K562 (cell line): ENCODE results near the gene DCUN1D4. TPM values are rescaled to one million over a fixed set of nuclear protein-coding genes. Genes with fewer than 3 reads are reported as not detected.

Source experiments
- ATAC-seq: fragments of 200-7000 bp; cut with Tn5 transposase; 3 replicates; pipeline ENCODE4 v1.9.1; 2020; ENCODE audit warnings: moderate library complexity
- BruUV-seq: library from RNA; stranded (reverse); fragments of 400-500 nt; replicated peaks from 2 replicates; lab custom pipeline; 2021; lab: Mats Ljungman, UMichigan
- CTCF ChIA-PET: fragments of 300-600 bp; formaldehyde crosslinking; extraction: SDS; loops from one replicate; lab custom pipeline; 2021; ENCODE audit warnings: low intra/inter-chr PET ratio; lab: Yijun Ruan, JAX
- POLR2A ChIA-PET: fragments of 300-600, 350-650 bp; sonication (Branson Sonifier 250); formaldehyde crosslinking; extraction: SDS; loops from one replicate; lab custom pipeline; 2021; ENCODE audit warnings: antibody characterized with exemption, inconsistent platforms; lab: Yijun Ruan, JAX
- DNase-seq, 4 experiments: peaks; one replicate each; pipeline versions ENCODE4 v3.0.0 to v3.0.0-alpha.2; 2011 to 2018; ENCODE audit warnings: low spot score in 3 of 4, mixed read lengths in 3 of 4; ENCODE audit errors: extremely low read depth in 1 of 4
- FAIRE-seq: peaks from 2 replicates; lab custom pipeline; 2011; peaks lifted over from hg19 to GRCh38; lab: Jason Lieb, UNC
- H2AFZ ChIP-seq: 2 replicates; pipeline ENCODE4 v1.6.0; 2011; ENCODE audit warnings: low read depth, low read length, control low read depth, inconsistent platforms
- H3K27ac ChIP-seq: fragments of 200-600 bp; 3 replicates; pipeline ENCODE4 v1.8.0; 2011; ENCODE audit warnings: low read depth, mild to moderate bottlenecking, control low read depth, inconsistent platforms, low read length, moderate library complexity, mixed read lengths; ENCODE audit errors: extremely low read depth
- H3K27me3 ChIP-seq, 2 experiments: fragments of 300-600 bp in 1 of 2; 2 replicates in 1 of 2; 3 replicates in 1 of 2; pipeline versions ENCODE4 v1.6.0 to v1.8.0; 2011; ENCODE audit warnings: inconsistent platforms in 2 of 2, low read length in 2 of 2, mild to moderate bottlenecking in 1 of 2, mixed read lengths in 1 of 2, moderate library complexity in 1 of 2; ENCODE audit not compliant: control insufficient read depth in 2 of 2, insufficient read depth in 2 of 2
- H3K36me3 ChIP-seq: fragments of 300-600 bp; 3 replicates; pipeline ENCODE4 v1.8.0; 2011; ENCODE audit warnings: mild to moderate bottlenecking, low read length, inconsistent platforms; ENCODE audit not compliant: control insufficient read depth, insufficient read depth
- H3K4me1 ChIP-seq, 2 experiments: fragments of 200-600 bp in 1 of 2; replicated peaks in 1 of 2; 2 replicates in 1 of 2; 3 replicates in 1 of 2; pipeline versions ENCODE4 v1.5.1 to v1.8.0; 2011; ENCODE audit warnings: inconsistent platforms in 2 of 2, low read length in 2 of 2, mild to moderate bottlenecking in 1 of 2, mixed read lengths in 1 of 2, moderate library complexity in 1 of 2; ENCODE audit not compliant: control insufficient read depth in 2 of 2, insufficient read depth in 2 of 2
- H3K4me2 ChIP-seq: 2 replicates; pipeline ENCODE4 v1.6.1; 2011; ENCODE audit warnings: low read length, control low read depth, inconsistent platforms, mixed read lengths; ENCODE audit not compliant: insufficient read depth
- H3K4me3 ChIP-seq: fragments of 200-600 bp; sonication (generic), shearing (Covaris generic); 2 replicates; pipeline ENCODE4 v1.5.1; 2016; ENCODE audit warnings: control low read depth, inconsistent platforms
- H3K79me2 ChIP-seq: fragments of 200-600 bp; 3 replicates; pipeline ENCODE4 v1.8.0; 2011; ENCODE audit warnings: low read length, inconsistent platforms; ENCODE audit not compliant: control insufficient read depth, insufficient read depth
- H3K9ac ChIP-seq, 2 experiments: 2 replicates each; pipeline versions ENCODE4 v1.6.0 to v1.6.1; 2011; ENCODE audit warnings: low read depth in 2 of 2, low read length in 2 of 2, control low read depth in 1 of 2, inconsistent platforms in 1 of 2, mild to moderate bottlenecking in 1 of 2, mixed read lengths in 1 of 2; ENCODE audit not compliant: insufficient read depth in 1 of 2
- H3K9me1 ChIP-seq: one replicate; pipeline ENCODE4 v1.6.0; 2011; ENCODE audit warnings: inconsistent platforms, mild to moderate bottlenecking, low read length, moderate library complexity; ENCODE audit not compliant: control insufficient read depth, insufficient read depth
- H3K9me3 ChIP-seq: replicated peaks from 2 replicates; pipeline ENCODE4 v1.5.1; 2011; ENCODE audit warnings: low read depth, low read length, inconsistent platforms; ENCODE audit not compliant: control insufficient read depth, insufficient read depth
- H4K20me1 ChIP-seq: replicated peaks from 2 replicates; pipeline ENCODE4 v1.6.1; 2011; ENCODE audit warnings: low read length, inconsistent platforms, mixed read lengths; ENCODE audit not compliant: control insufficient read depth, insufficient read depth
- CC2D1A ChIP-seq: fragments of 450-650 bp; IDR thresholded peaks from 2 replicates; pipeline ENCODE4 v1.6.1; 2017; ENCODE audit warnings: mild to moderate bottlenecking
- FIP1L1 ChIP-seq: fragments of 200-400 bp; formaldehyde crosslinking; IDR thresholded peaks from 2 replicates; pipeline ENCODE4 v1.6.1; 2018; ENCODE audit warnings: mild to moderate bottlenecking, low read depth, low read length; ENCODE audit not compliant: poor library complexity, severe bottlenecking
- JUND ChIP-seq, 2 experiments: IDR thresholded peaks; 2 replicates in 1 of 2; 3 replicates in 1 of 2; pipeline ENCODE4 v1.6.1; 2011; ENCODE audit warnings: borderline replicate concordance in 2 of 2, low read depth in 2 of 2, low read length in 2 of 2, improper control_type of control experiment in 1 of 2, missing biosample characterization in 1 of 2, missing genetic modification characterization in 1 of 2, missing genetic modification reagents in 1 of 2
- KDM2B ChIP-seq: fragments of 250-450 bp; sonication (Bioruptor Pico); IDR thresholded peaks from 2 replicates; pipeline ENCODE4 v1.8.0; 2021; ENCODE audit warnings: mild to moderate bottlenecking, moderate library complexity
- MEF2A ChIP-seq: IDR thresholded peaks from 2 replicates; pipeline ENCODE4 v1.6.1; 2011; ENCODE audit warnings: low read depth, mild to moderate bottlenecking, low read length, moderate library complexity; ENCODE audit not compliant: control insufficient read depth
- PBX2 ChIP-seq, 2 experiments: IDR thresholded peaks in 1 of 2; conservative IDR thresholded peaks in 1 of 2; 2 replicates each; pipeline ENCODE4 v1.6.1; 2016; ENCODE audit warnings: low read depth in 2 of 2, mild to moderate bottlenecking in 1 of 2, missing compliant biosample characterization in 1 of 2, missing genetic modification characterization in 1 of 2, moderate library complexity in 1 of 2
- RBM34 ChIP-seq: fragments of 200-400 bp; formaldehyde crosslinking; IDR thresholded peaks from 2 replicates; pipeline ENCODE4 v1.6.1; 2018; ENCODE audit warnings: low read length, borderline replicate concordance; ENCODE audit not compliant: insufficient read depth
- RNF2 ChIP-seq: sonication (generic); IDR thresholded peaks from 2 replicates; pipeline ENCODE4 v1.6.1; 2016
- ZNF175 ChIP-seq: fragments of 200-800 bp; sonication (Bioruptor generic); IDR thresholded peaks from 2 replicates; pipeline ENCODE4 v1.6.1; 2016; ENCODE audit warnings: low read depth, mild to moderate bottlenecking, missing genetic modification characterization, missing compliant biosample characterization
- ZNF445 ChIP-seq: fragments of 250-450 bp; sonication (Bioruptor Pico); IDR thresholded peaks from 2 replicates; pipeline ENCODE4 v1.4.0; 2020; ENCODE audit warnings: low read depth, mild to moderate bottlenecking, moderate library complexity
- ZNF518B ChIP-seq: fragments of 250-450 bp; sonication (Bioruptor Pico); IDR thresholded peaks from 2 replicates; pipeline ENCODE4 v1.5.0; 2021; ENCODE audit warnings: mild to moderate bottlenecking, moderate library complexity
- in situ Hi-C: fragments of 300-500 bp; cut with MboI; formaldehyde crosslinking; loops from 4 replicates; pipeline ENCODE4 v1.15.0; 2018; ENCODE audit warnings: inconsistent platforms, mixed read lengths
- intact Hi-C: fragments of 100-400 bp; cut with micrococcal nuclease; formaldehyde crosslinking; loops from 2 replicates; pipeline ENCODE4 v1.14.2; 2022
- polyA plus RNA-seq, 8 experiments: library from polyadenylated mRNA; depleted of rRNA in 4 of 8; stranded (reverse) in 5 of 8; unstranded in 3 of 8; fragments of >200 nt; fragmentation: Nextera tagmentation in 2 of 8; fragmentation: Illumina TruSeq in 1 of 8; extraction: Ambion mirVana in 2 of 8; extraction: Trizol in 1 of 8; gene quantifications; 2 replicates each; pipeline versions ENCODE4 v1.2.1 to v1.2.3, GENCODE V29; 2011 to 2014; ENCODE audit warnings: inconsistent platforms in 1 of 8, missing spikeins in 1 of 8
- total RNA-seq, 7 experiments: library from RNA; depleted of rRNA in 6 of 7; stranded (reverse); fragments of >200 nt in 6 of 7; fragmentation: Illumina TruSeq in 2 of 7; extraction: Trizol in 2 of 7; gene quantifications; 2 replicates each; pipeline versions ENCODE4 v1.2.1 to v1.2.3, GENCODE V29; 2011 to 2021; ENCODE audit warnings: low replicate concordance in 1 of 7
- TF ChIP-seq, protein P1 (sequence below): fragments of 450-650 bp; conservative IDR thresholded peaks from 2 replicates; pipeline ENCODE4 v1.6.1; 2016; ENCODE audit warnings: missing genetic modification characterization, low read depth, mild to moderate bottlenecking, missing compliant biosample characterization, moderate library complexity

The DCUN1D4 gene
- total and polyA plus RNA-seq, 9 of the 15 experiments (the other 6 are each of a cell fraction or from before 2014, with no cell fraction given): 15.1 to 73.5 (median 23.0) TPM

DNA sequence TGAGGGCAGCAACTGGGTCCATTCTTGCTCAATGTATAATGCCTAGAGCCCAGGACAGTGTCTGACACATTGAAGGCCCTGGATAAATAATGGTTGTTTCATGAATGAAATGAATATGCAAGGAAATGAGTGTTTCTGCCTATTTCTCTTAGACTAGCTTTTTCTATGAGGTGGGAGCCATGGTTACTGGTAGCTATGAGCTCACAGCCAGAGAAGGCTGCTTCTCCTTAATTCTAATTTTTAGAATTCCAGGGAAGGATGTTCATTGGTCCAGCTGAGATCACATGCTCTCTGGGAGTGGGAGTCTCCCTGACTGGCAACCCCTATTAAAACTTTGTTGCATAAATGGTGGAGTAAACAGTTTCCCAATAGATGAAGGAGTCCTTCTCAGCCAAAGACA lies 9.7 kb upstream of the DCUN1D4 start:
- FAIRE-seq: no peak
- Histone ChIP-seq H3K9me3 (no peaks in the 10 kb centered on the region; the same call in 1 of the 2 replicates), H3K9ac (no peak overlapping the region), H4K20me1 (no peaks in the 10 kb centered on the region), H3K4me3 (no peak overlapping the region), H3K79me2 (no peaks in the 10 kb centered on the region), H2AFZ (no peak overlapping the region), H3K27me3 (peaks cover 2 to 3% of the 10 kb centered on the region in 2 experiments; a peak in 1 of 5 replicates), H3K9me1 (no peaks in the 10 kb centered on the region), H3K4me2 (no peak overlapping the region), H3K4me1 (peaks cover 0 to 3% of the 10 kb centered on the region in 2 experiments; a peak in 1 of 5 replicates), H3K27ac (no peak overlapping the region), H3K36me3 (no peaks in the 10 kb centered on the region)
- in situ Hi-C loops (loop anchor here (5.0 kb wide), 1 partner anchor 199 kb away; no protein-coding TSS in a partner anchor), intact Hi-C loops (no loop called here)
- ChIA-PET POLR2A (interaction anchor here (0.6 kb wide), 1 partner anchor 36 kb away, joined by 3 read pairs; no protein-coding TSS in a partner anchor), CTCF (no interaction called here)
- ATAC-seq: no peak
- BruUV-seq: no TSS peak
- no peak for DNase-seq
- TF ChIP-seq, protein P1, sequence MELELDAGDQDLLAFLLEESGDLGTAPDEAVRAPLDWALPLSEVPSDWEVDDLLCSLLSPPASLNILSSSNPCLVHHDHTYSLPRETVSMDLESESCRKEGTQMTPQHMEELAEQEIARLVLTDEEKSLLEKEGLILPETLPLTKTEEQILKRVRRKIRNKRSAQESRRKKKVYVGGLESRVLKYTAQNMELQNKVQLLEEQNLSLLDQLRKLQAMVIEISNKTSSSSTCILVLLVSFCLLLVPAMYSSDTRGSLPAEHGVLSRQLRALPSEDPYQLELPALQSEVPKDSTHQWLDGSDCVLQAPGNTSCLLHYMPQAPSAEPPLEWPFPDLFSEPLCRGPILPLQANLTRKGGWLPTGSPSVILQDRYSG (tag): no peak
- no peak for TF ChIP-seq MEF2A
- no peak for TF ChIP-seq JUND (IDR thresholded peaks at IDR 0.05; ENCODE audit: borderline replicate concordance, low read depth, low read length)
- no peak for TF ChIP-seq JUND (tag; IDR thresholded peaks at IDR 0.05; ENCODE audit: borderline replicate concordance, low read depth, low read length)
- TF ChIP-seq CC2D1A: no peak
- no peak for TF ChIP-seq RNF2
- TF ChIP-seq KDM2B: no peak
- TF ChIP-seq ZNF518B (CRISPR knock-in tag): no peak
- TF ChIP-seq FIP1L1: no peak
- TF ChIP-seq PBX2 (CRISPR knock-in tag; IDR thresholded peaks at IDR 0.05; ENCODE audit: low read depth): no peak
- TF ChIP-seq PBX2 (tag; conservative IDR thresholded peaks at IDR 0.05; ENCODE audit: low read depth): no peak
- TF ChIP-seq RBM34: no peak
- TF ChIP-seq ZNF175: no peak
- no peak for TF ChIP-seq ZNF445 (CRISPR knock-in tag)
